LNCAP (cell line): Measurements from ENCODE around the gene FBXO42.

Source experiments
- CTCF ChIP-seq: fragments of 450-650 bp; IDR thresholded peaks from 2 replicates; pipeline ENCODE4 v1.5.1; 2017; ENCODE audit warnings: mild to moderate bottlenecking

The FBXO42 gene

GRCh38 chr1:16369821-16370220, 17.5 kb upstream of the FBXO42 start:
- no peak for TF ChIP-seq CTCF

GRCh38 chr1:16367968-16368890, 15.9 kb upstream of the FBXO42 start:
- TF ChIP-seq CTCF, result no peak

GRCh38 chr1:16367258-16367967, 15.1 kb upstream of the FBXO42 start:
- no peak for TF ChIP-seq CTCF

- no peak for TF ChIP-seq CTCF
Measured at GRCh38 chr1:16366722-16367257, 14.5 kb upstream of the FBXO42 start, which contains the start of gene SZRD1. Gene SZRD1 (plus strand): TSS chr1:16367242. CDS start chr1:16367258, 16 bp downstream.

GRCh38 chr1:16356867-16357266, 4.6 kb upstream of the FBXO42 start:
- no peak for TF ChIP-seq CTCF

- no peak for TF ChIP-seq CTCF
Measured at GRCh38 chr1:16354619-16355018, 2.3 kb upstream of the FBXO42 start.

GRCh38 chr1:16352842-16353535, 709 bp upstream of the FBXO42 start:
- no peak for TF ChIP-seq CTCF
